AG04450 (cell line): Measurements from ENCODE around the gene MEI4. TPM values are rescaled to one million over a fixed set of nuclear protein-coding genes. Genes with fewer than 3 reads are reported as not detected.

Experiments used
- CTCF ChIA-PET: fragments of 300-600, 350-600 bp; formaldehyde crosslinking; extraction: SDS; loops from one replicate; lab custom pipeline; 2022; ENCODE audit warnings: antibody characterized with exemption, inconsistent platforms; lab: Charles Lee
- POLR2A ChIA-PET: fragments of 350-600 bp; formaldehyde crosslinking; extraction: SDS; loops from one replicate; lab custom pipeline; 2021; ENCODE audit warnings: antibody characterized with exemption, inconsistent platforms; lab: Yijun Ruan, JAX
- DNase-seq: peaks from one replicate; pipeline ENCODE4 v3.0.0-alpha.2; 2011; ENCODE audit warnings: low read depth, low spot score
- H3K27ac ChIP-seq: one replicate; pipeline ENCODE4 v1.5.1; 2012; ENCODE audit warnings: low read depth, low read length, control low read depth
- H3K27me3 ChIP-seq: one replicate; pipeline ENCODE4 v1.6.0; 2012; ENCODE audit warnings: low read length; ENCODE audit not compliant: control insufficient read depth, insufficient read depth
- H3K4me3 ChIP-seq: 2 replicates; pipeline ENCODE4 v1.5.1; 2011; ENCODE audit warnings: mild to moderate bottlenecking, low read depth, low read length, control low read depth
- H3K9me3 ChIP-seq: 2 replicates; pipeline ENCODE4 v1.5.1; 2012; ENCODE audit warnings: low read length; ENCODE audit not compliant: control insufficient read depth, insufficient read depth
- polyA plus RNA-seq: library from polyadenylated mRNA; depleted of rRNA; stranded (reverse); fragments of >200 nt; gene quantifications from 2 replicates; pipeline ENCODE4 v1.2.3, GENCODE V29; 2011
- TF ChIP-seq, protein P1 (sequence below): IDR thresholded peaks from 2 replicates; pipeline ENCODE4 v1.5.1; 2011; ENCODE audit warnings: low read depth, low read length, control low read depth, inconsistent platforms

MEI4 gene
- polyA plus RNA-seq, 1 experiment, result not detected

DNA sequence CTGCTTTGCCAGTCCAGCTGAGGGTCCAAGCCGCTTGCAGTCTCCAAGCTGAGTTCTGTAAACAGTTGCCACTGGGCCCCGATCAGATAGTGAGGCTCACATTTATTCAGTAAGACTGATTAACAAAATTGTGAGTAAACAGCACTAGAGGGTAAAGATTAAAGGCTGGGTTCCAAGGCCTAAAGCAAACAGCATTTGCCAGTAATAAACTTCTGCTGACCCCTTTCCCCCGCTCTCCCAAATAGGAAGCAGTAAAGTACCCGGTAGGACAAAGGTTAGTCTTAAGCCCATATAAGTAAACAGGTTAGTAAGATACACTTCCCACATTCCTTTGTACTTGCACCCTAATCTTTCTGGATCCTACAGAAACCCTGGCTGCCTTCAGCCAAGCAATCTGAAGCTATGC is 181.8 kb downstream of the MEI4 start:
- Histone ChIP-seq H3K27ac (no peak overlapping the region), H3K9me3 (no peaks in the 10 kb centered on the region; the same call in 1 of the 2 replicates), H3K4me3 (no peak overlapping the region), H3K27me3 (no peaks in the 10 kb centered on the region)
- DNase-seq, result no peak
- CTCF ChIA-PET, result no interaction called here
- TF ChIP-seq, protein P1, sequence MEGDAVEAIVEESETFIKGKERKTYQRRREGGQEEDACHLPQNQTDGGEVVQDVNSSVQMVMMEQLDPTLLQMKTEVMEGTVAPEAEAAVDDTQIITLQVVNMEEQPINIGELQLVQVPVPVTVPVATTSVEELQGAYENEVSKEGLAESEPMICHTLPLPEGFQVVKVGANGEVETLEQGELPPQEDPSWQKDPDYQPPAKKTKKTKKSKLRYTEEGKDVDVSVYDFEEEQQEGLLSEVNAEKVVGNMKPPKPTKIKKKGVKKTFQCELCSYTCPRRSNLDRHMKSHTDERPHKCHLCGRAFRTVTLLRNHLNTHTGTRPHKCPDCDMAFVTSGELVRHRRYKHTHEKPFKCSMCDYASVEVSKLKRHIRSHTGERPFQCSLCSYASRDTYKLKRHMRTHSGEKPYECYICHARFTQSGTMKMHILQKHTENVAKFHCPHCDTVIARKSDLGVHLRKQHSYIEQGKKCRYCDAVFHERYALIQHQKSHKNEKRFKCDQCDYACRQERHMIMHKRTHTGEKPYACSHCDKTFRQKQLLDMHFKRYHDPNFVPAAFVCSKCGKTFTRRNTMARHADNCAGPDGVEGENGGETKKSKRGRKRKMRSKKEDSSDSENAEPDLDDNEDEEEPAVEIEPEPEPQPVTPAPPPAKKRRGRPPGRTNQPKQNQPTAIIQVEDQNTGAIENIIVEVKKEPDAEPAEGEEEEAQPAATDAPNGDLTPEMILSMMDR, result no peak
- POLR2A ChIA-PET, result no interaction called here

DNA sequence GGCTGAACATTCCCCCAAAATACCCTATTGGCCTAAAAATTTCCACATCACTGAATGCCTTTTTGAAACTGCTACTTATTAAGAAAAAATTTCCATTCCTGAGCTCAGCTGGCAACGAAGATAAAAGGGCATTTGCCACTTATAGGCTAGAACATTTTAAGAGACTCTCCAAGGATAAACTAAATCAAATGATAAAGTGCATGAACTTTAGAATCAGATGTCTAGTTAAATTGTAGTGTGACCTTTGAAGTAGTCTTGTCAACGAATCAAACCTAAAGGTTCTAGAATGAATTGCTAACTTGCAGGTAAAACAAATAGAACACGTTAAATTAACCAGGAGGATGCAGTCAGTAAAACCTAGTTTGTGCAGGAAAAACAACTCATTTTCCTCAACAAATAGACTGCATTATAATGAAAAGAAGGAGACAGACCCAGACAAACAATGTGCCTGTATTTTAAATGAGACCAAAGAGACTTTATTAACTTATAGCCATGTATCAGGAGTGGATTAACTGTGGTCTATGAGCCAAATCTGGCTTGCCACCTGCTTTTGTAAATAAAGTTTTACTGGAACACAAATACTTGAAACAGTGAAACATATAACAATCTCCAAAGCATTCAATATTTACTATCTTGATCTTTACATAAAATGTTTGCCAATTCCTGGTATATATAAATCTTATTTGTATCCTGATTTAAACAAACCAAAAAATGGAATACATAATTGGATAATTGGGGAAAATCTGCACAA is 184.4 kb downstream of the MEI4 start:
- ChIA-PET POLR2A (no interaction called here), CTCF (no interaction called here)
- H3K4me3 ChIP-seq, result no peak overlapping the region
- no peak for DNase-seq
- TF ChIP-seq, protein P1, result no peak
- no peaks in the 10 kb centered on the region; the same call in 1 of the 2 replicates for H3K9me3 ChIP-seq
- H3K27me3 ChIP-seq, result no peaks in the 10 kb centered on the region
- no peak overlapping the region for H3K27ac ChIP-seq

DNA sequence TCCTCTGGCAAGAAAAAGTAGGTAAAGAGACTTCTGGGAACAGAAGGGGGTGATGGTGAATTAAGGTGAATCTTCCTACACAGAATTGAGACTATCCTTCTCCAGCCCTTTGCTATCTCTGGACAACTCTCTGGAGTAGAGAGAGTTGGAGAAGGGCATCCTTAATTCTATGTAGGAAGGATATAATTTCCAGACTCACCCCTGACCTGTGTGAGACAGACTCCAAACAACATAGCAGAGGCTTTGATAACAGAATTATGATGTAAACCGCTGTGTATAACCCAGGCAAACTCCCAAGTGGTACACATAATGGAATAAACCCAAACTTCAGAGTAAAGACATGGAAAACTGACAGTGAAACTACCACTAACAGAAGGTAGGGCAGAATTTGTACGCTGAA is 186.5 kb downstream of the MEI4 start:
- ChIA-PET CTCF (no interaction called here), POLR2A (no interaction called here)
- H3K27ac ChIP-seq, result no peak overlapping the region
- no peak for DNase-seq
- TF ChIP-seq, protein P1, result no peak
- H3K4me3 ChIP-seq, result no peak overlapping the region
- no peaks in the 10 kb centered on the region; the same call in 1 of the 2 replicates for H3K9me3 ChIP-seq
- H3K27me3 ChIP-seq, result no peaks in the 10 kb centered on the region

DNA sequence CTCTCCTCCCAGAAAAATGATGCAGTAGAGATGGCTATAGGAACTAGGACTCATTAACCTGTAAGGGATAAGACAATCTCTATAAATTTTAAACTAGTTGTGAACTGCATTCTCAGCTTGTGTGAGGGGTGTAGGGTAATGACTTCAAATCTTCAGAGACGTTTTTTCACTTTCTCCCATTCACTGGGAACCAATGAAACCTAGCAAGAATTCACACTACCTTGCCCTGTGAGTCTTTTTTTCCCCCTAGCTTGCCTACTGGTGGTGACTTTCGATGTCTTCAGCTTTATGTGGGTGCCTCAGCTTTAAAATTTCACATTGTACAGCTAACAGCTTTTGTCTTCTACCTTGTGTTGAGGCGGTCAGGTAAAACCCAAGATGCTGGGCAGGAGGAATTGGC is 192.0 kb downstream of the MEI4 start:
- TF ChIP-seq, protein P1, result no peak
- Histone ChIP-seq H3K9me3 (no peaks in the 10 kb centered on the region), H3K27me3 (no peaks in the 10 kb centered on the region), H3K27ac (no peak overlapping the region), H3K4me3 (no peak overlapping the region)
- ChIA-PET POLR2A (no interaction called here), CTCF (no interaction called here)
- DNase-seq, result no peak

DNA sequence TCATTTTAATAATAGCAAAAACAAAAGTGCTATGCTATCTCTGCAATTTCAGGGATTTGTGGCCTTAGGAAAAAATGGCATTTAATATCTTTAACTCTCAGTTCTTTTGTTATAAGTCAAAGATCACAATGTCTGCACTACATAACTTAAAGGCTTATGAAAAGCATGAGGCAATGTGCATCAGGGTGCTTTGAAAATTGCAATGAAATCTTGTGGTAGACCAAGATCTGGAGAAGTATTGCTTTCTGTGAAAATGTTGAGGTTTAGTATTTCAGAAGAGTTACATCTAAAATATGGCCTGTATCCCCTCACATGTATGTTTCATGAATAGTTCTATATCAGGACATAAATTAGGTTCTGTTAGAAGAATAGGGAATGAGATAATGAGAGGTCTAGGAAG is 200.6 kb downstream of the MEI4 start:
- CTCF ChIA-PET, result no interaction called here
- no peak for DNase-seq
- Histone ChIP-seq H3K27me3 (no peaks in the 10 kb centered on the region), H3K27ac (no peak overlapping the region), H3K9me3 (peaks cover 3% of the 10 kb centered on the region), H3K4me3 (no peak overlapping the region)
- POLR2A ChIA-PET, result no interaction called here
- TF ChIP-seq, protein P1, result no peak
